ENCODE measurements around the gene PRKD3.

DNA sequence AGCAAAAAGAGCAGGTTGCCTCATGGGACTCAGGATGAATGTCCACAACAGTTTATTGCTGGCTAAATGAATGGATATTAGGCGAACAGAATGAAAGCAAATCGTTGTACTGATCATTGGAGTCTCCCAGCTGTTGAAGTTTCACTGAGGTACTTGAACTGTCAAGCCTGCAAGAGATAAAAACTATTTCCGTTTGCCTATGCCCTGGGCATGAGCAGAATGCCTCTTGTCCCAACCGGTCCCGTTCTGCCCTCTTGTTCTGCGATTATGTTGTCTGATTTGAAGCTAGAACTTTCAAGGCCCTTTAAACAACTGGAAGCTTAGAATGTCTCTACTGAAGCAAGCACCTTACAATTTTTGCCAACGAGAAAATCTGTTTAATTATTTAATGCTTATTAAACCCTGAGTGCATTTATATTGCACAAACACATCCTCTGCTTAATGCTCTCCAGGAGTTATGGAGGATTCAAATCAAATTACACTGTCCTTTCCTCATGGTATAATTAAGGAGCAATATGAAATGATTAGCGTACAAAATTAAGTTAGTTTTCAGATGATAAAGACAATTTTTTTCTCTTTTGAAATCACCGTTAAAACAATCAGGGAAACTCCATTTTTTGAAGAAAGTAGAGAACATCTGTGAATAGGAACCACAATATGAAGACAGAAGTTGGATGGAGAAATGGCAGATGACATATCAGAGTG, 37.5 kb upstream of the PRKD3 start:
- no peak for TF ChIP-seq POLR2AphosphoS5 (IDR thresholded peaks at IDR 0.05)
- TF ChIP-seq, protein P1, sequence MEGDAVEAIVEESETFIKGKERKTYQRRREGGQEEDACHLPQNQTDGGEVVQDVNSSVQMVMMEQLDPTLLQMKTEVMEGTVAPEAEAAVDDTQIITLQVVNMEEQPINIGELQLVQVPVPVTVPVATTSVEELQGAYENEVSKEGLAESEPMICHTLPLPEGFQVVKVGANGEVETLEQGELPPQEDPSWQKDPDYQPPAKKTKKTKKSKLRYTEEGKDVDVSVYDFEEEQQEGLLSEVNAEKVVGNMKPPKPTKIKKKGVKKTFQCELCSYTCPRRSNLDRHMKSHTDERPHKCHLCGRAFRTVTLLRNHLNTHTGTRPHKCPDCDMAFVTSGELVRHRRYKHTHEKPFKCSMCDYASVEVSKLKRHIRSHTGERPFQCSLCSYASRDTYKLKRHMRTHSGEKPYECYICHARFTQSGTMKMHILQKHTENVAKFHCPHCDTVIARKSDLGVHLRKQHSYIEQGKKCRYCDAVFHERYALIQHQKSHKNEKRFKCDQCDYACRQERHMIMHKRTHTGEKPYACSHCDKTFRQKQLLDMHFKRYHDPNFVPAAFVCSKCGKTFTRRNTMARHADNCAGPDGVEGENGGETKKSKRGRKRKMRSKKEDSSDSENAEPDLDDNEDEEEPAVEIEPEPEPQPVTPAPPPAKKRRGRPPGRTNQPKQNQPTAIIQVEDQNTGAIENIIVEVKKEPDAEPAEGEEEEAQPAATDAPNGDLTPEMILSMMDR (IDR thresholded peaks at IDR 0.05): no peak

Data from esophagus muscularis mucosa (tissue), 3 donors.